WERI-Rb-1 (cell line): ENCODE measurements around the gene EXD2.
"Not testable (repeated sequence)": the region's sequence is repeated elsewhere in the genome, so short reads cannot be mapped to it uniquely, and the experiment has no call there.

ENCODE experiments used
- DNase-seq: peaks from one replicate; pipeline ENCODE4 v3.0.0-alpha.2; 2020
- H3K27ac ChIP-seq: fragments of 250-450 bp; sonication (Bioruptor Pico); 2 replicates; pipeline ENCODE4 v1.5.1; 2020; ENCODE audit warnings: mild to moderate bottlenecking, moderate library complexity
- H3K27me3 ChIP-seq: fragments of 250-450 bp; sonication (Bioruptor Pico); 2 replicates; pipeline ENCODE4 v1.5.1; 2021; ENCODE audit warnings: mild to moderate bottlenecking, low read depth, moderate library complexity; ENCODE audit not compliant: insufficient read depth, severe bottlenecking
- H3K36me3 ChIP-seq: fragments of 250-450 bp; sonication (Bioruptor Pico); 2 replicates; pipeline ENCODE4 v1.5.1; 2020; ENCODE audit warnings: mild to moderate bottlenecking, moderate library complexity
- H3K4me3 ChIP-seq: 2 replicates; pipeline ENCODE4 v1.5.1; 2011; ENCODE audit warnings: low read depth, mild to moderate bottlenecking, control low read depth, low read length
- H3K9me3 ChIP-seq: fragments of 250-450 bp; sonication (Bioruptor Pico); 2 replicates; pipeline ENCODE4 v1.5.1; 2021; ENCODE audit warnings: mild to moderate bottlenecking, moderate library complexity; ENCODE audit not compliant: severe bottlenecking
- TF ChIP-seq, protein P1 (sequence below): IDR thresholded peaks from 2 replicates; pipeline ENCODE4 v1.5.1; 2011; ENCODE audit warnings: low read depth, mild to moderate bottlenecking, control low read depth, inconsistent platforms, low read length

Gene EXD2

DNA sequence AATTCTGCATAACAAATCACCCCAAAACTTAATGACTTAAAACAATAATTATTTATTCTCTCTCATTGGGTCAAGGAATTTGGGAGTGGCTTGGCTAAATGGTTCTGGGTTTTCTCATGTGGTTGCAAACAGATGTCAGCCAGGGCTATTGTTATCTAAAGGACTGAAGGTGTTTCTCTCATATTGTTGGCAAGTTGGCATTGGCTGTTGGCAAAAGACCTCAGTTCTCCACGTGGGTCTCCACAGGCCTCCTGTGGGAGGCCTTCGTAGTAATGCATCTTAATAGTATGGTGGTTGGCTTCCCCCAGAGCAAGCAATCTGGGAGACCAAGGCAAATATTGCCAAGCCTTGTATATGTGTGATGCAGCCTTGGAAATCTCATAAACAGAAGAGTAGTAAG is 83.0 kb downstream of the EXD2 start:
- TF ChIP-seq, protein P1, sequence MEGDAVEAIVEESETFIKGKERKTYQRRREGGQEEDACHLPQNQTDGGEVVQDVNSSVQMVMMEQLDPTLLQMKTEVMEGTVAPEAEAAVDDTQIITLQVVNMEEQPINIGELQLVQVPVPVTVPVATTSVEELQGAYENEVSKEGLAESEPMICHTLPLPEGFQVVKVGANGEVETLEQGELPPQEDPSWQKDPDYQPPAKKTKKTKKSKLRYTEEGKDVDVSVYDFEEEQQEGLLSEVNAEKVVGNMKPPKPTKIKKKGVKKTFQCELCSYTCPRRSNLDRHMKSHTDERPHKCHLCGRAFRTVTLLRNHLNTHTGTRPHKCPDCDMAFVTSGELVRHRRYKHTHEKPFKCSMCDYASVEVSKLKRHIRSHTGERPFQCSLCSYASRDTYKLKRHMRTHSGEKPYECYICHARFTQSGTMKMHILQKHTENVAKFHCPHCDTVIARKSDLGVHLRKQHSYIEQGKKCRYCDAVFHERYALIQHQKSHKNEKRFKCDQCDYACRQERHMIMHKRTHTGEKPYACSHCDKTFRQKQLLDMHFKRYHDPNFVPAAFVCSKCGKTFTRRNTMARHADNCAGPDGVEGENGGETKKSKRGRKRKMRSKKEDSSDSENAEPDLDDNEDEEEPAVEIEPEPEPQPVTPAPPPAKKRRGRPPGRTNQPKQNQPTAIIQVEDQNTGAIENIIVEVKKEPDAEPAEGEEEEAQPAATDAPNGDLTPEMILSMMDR, result no peak
- H3K27ac ChIP-seq, result no peak overlapping the region
- H3K9me3 ChIP-seq, result no peaks in the 10 kb centered on the region
- no peaks in the 10 kb centered on the region for H3K27me3 ChIP-seq
- H3K4me3 ChIP-seq, result no peak overlapping the region
- H3K36me3 ChIP-seq, result no peaks in the 10 kb centered on the region
- no peak for DNase-seq

DNA sequence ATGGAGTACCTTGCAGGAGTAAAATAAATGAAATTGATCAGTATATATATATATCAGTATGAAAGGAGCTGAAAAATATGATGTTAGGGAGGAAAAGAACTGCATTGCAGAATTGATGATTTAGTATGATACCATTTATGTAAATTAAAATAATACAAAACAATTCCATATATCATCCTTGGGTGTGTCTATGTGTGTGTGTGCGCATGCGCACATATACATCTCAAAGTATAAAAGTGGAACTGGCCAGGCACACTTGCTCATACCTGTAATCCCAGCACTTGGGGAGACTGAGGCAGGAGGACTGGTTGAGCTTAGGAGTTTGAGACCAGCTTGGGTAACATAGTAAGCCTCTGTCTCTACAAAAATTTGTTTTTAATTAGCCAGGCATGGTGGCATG is 84.0 kb downstream of the EXD2 start:
- no peak overlapping the region for H3K27ac ChIP-seq
- no peaks in the 10 kb centered on the region for H3K9me3 ChIP-seq
- no peak overlapping the region for H3K4me3 ChIP-seq
- TF ChIP-seq, protein P1, result no peak
- DNase-seq, result no peak
- H3K36me3 ChIP-seq, result no peaks in the 10 kb centered on the region
- no peaks in the 10 kb centered on the region for H3K27me3 ChIP-seq

DNA sequence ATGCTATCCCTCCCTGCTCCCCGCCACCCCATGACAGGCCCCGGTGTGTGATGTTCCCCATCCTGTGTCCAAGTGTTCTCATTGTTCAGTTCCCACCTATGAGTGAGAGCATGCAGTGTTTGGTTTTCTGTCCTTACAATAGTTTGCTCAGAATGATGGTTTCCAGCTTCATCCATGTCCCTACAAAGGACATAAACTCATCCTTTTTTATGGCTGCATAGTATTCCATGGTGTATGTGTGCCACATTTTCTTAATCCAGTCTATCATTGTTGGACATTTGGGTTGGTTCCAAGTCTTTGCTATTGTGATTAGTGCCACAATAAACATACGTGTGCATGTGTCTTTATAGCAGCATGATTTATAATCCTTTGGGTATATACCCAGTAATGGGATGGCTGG is 86.1 kb downstream of the EXD2 start:
- not testable (repeated sequence) for H3K4me3 ChIP-seq, H3K36me3 ChIP-seq, H3K27me3 ChIP-seq, H3K9me3 ChIP-seq, H3K27ac ChIP-seq, DNase-seq

DNA sequence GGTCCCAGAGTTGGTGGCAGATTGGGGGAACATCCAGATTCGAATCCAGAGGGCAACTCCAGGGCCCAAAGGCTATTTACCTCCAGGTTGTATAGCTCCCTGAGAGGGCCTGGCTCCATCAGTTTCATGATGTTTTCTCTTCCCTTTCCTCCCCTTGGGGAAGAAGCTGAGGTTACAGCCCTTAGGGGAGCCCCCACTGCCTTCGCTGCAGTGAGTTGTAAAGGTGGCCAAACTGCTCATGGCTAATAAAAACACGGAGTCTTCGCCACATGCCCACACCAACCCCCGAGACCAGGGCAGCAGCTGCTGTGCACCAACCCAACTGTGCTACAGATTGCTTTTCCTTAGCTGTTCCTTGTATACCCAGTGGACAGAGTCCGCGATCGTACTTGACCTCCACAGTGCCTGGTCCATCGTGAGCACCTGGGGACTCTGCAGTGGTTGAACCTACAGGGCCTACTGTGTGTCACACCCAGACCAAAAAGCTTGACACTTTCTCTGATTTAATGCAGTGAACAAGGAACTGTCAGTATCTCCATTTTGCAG is 89.5 kb downstream of the EXD2 start:
- Histone ChIP-seq H3K27me3 (no peaks in the 10 kb centered on the region), H3K9me3 (no peaks in the 10 kb centered on the region), H3K36me3 (no peaks in the 10 kb centered on the region), H3K4me3 (no peak overlapping the region), H3K27ac (no peak overlapping the region)
- no peak for DNase-seq
- TF ChIP-seq, protein P1, result no peak

DNA sequence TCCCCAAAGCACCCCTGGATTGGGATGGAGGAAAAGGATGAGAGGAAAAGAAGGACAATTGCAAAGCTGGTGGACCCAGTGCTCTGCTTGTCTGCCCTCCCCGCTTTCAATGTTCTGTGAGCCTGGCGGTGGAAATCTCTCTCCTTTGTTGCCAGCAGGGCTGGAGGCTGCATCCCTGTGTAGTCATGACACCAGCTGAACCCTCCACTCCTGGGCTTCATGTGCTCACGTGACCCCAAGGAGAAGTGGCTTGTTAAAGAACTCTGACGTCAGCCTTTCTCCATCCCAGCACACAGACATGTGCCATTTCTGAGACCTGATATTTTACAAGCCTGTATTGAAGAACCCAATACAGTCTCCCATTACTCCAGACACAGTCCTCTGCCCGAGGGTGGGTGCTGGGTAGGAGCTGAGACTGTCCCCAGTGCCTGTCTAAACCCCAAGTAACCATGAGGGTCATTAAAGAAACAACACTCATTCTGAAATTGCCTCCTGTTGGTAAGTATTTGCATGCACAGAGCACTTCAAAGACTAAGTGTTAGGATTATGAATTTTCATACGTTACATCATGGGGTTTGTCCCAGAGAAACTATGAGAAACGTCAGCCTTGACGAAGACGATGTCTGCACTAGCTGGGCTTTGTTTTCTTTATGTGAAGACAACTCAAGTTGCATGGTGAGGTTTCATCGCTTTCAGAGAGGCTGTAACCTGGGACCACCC is 90.3 kb downstream of the EXD2 start:
- DNase-seq, result no peak
- no peaks in the 10 kb centered on the region for H3K9me3 ChIP-seq
- no peak overlapping the region for H3K27ac ChIP-seq
- H3K27me3 ChIP-seq, result no peaks in the 10 kb centered on the region
- H3K4me3 ChIP-seq, result no peak overlapping the region
- TF ChIP-seq, protein P1, result no peak
- no peaks in the 10 kb centered on the region for H3K36me3 ChIP-seq

DNA sequence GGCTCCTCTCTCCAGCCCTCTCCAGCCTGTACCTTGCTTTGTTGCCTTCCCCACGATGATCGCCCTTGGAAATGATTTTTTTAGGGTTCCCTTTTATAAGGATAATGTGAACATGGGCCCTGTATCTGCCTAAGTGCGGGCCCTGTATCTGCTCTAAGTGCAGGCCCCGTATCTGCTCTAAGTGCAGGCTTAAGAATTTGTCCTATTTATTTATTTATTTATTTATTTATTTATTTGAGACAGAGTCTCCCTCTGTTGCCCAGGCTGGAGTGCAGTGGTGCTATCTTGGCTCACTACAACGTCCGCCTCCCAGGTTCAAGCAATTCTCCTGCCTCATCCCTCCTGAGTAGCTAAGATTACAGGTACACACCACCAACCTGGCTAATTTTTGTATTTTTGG is 91.2 kb downstream of the EXD2 start:
- no peak overlapping the region for H3K4me3 ChIP-seq
- no peak for DNase-seq
- no peaks in the 10 kb centered on the region for H3K27me3 ChIP-seq
- H3K9me3 ChIP-seq, result no peaks in the 10 kb centered on the region
- TF ChIP-seq, protein P1, result no peak
- H3K27ac ChIP-seq, result no peak overlapping the region
- no peaks in the 10 kb centered on the region for H3K36me3 ChIP-seq
